A549 (cell line): ENCODE data around the gene NID2. TPM values are rescaled to one million over a fixed set of nuclear protein-coding genes. Genes with fewer than 3 reads are reported as not detected.

Source experiments
- ATAC-seq, 2 experiments: fragments of 200-7000 bp in 1 of 2; fragments of >200 bp in 1 of 2; cut with Nextera tagmentation in 1 of 2; cut with Tn5 transposase in 1 of 2; 3 replicates each; pipeline versions ENCODE4 v1.8.0 to v1.9.1; 2018 to 2020; ENCODE audit warnings: mild to moderate bottlenecking in 1 of 2, moderate library complexity in 1 of 2
- CTCF ChIA-PET: fragments of 300-600 bp; sonication (Branson Sonifier 250); formaldehyde crosslinking; extraction: SDS; loops from one replicate; lab custom pipeline; 2021; ENCODE audit warnings: antibody characterized with exemption, inconsistent platforms; lab: Yijun Ruan, JAX
- POLR2A ChIA-PET: fragments of 350-600 bp; formaldehyde crosslinking; extraction: SDS; loops from one replicate; lab custom pipeline; 2021; ENCODE audit warnings: antibody characterized with exemption, inconsistent platforms; lab: Yijun Ruan, JAX
- DNase-seq, 2 experiments: peaks; one replicate each; pipeline versions ENCODE4 v3.0.0 to v3.0.0-alpha.2; 2011 to 2016; ENCODE audit warnings: low read depth in 1 of 2, low spot score in 1 of 2
- FAIRE-seq: peaks from 2 replicates; lab custom pipeline; 2011; peaks lifted over from hg19 to GRCh38; lab: Jason Lieb, UNC
- H3K27ac ChIP-seq, 2 experiments: fragments of >200 bp; sonication (Bioruptor Twin); formaldehyde crosslinking; 3 replicates each; pipeline ENCODE4 v1.5.1; 2016 to 2017
- H3K4me1 ChIP-seq: fragments of >200 bp; sonication (Bioruptor Twin); formaldehyde crosslinking; 3 replicates; pipeline ENCODE4 v1.6.1; 2016
- H3K4me2 ChIP-seq: fragments of >200 bp; sonication (Bioruptor Twin); formaldehyde crosslinking; 3 replicates; pipeline ENCODE4 v1.6.1; 2016
- H3K4me3 ChIP-seq: fragments of >200 bp; sonication (Bioruptor Twin); formaldehyde crosslinking; 3 replicates; pipeline ENCODE4 v1.5.1; 2016
- H3K9me3 ChIP-seq: fragments of >200 bp; sonication (Bioruptor Twin); formaldehyde crosslinking; 3 replicates; pipeline ENCODE4 v1.6.1; 2016
- CBX8 ChIP-seq: fragments of 200-600 bp; sonication (generic); IDR thresholded peaks from 2 replicates; pipeline ENCODE4 v1.6.1; 2016
- CHD4 ChIP-seq: fragments of 200-600 bp; sonication (generic); IDR thresholded peaks from 2 replicates; pipeline ENCODE4 v1.6.1; 2016; ENCODE audit warnings: antibody characterized with exemption, mild to moderate bottlenecking, borderline replicate concordance
- E2F6 ChIP-seq: IDR thresholded peaks from 2 replicates; pipeline ENCODE4 v1.6.1; 2012; ENCODE audit warnings: low read depth, borderline replicate concordance
- ESRRA ChIP-seq: fragments of 150-350 bp; IDR thresholded peaks from 2 replicates; pipeline ENCODE4 v1.6.1; 2014; ENCODE audit warnings: mild to moderate bottlenecking, low read length, borderline replicate concordance
- FOSB ChIP-seq: fragments of 250-450 bp; sonication (Bioruptor Pico); IDR thresholded peaks from 2 replicates; pipeline ENCODE4 v1.5.0; 2020; ENCODE audit warnings: mild to moderate bottlenecking, moderate library complexity
- FOSL2 ChIP-seq, 2 experiments: fragments of 450-650 bp in 1 of 2; fragments of >200 bp in 1 of 2; sonication (Bioruptor Twin) in 1 of 2; formaldehyde crosslinking; IDR thresholded peaks; 2 replicates each; pipeline versions ENCODE4 v1.5.0 to v1.6.1; 2016 to 2020; ENCODE audit warnings: mild to moderate bottlenecking in 1 of 2, moderate library complexity in 1 of 2
- FOXS1 ChIP-seq: fragments of 250-450 bp; sonication (Bioruptor Pico); IDR thresholded peaks from 2 replicates; pipeline ENCODE4 v1.5.0; 2020; ENCODE audit warnings: mild to moderate bottlenecking, moderate library complexity
- HDAC2 ChIP-seq: fragments of 200-600 bp; sonication (generic); IDR thresholded peaks from 2 replicates; pipeline ENCODE4 v1.6.1; 2016
- HES2 ChIP-seq: fragments of >200 bp; sonication (Bioruptor Twin); formaldehyde crosslinking; IDR thresholded peaks from 2 replicates; pipeline ENCODE4 v1.6.1; 2016
- HMGXB4 ChIP-seq: fragments of 250-450 bp; sonication (Bioruptor Pico); IDR thresholded peaks from 2 replicates; pipeline ENCODE4 v1.5.0; 2021; ENCODE audit warnings: mild to moderate bottlenecking, moderate library complexity, borderline replicate concordance
- JUN ChIP-seq, 2 experiments: fragments of >200 bp; sonication (Bioruptor Twin); formaldehyde crosslinking; IDR thresholded peaks; 2 replicates in 1 of 2; 3 replicates in 1 of 2; pipeline ENCODE4 v1.6.1; 2016 to 2017
- KDM1A ChIP-seq: fragments of 200-600 bp; sonication (generic); IDR thresholded peaks from 2 replicates; pipeline ENCODE4 v1.6.1; 2016; ENCODE audit warnings: low read depth, mild to moderate bottlenecking
- MAFK ChIP-seq: fragments of 450-650 bp; IDR thresholded peaks from 2 replicates; pipeline ENCODE4 v1.6.1; 2014; ENCODE audit not compliant: partially characterized antibody
- MAX ChIP-seq: IDR thresholded peaks from 2 replicates; pipeline ENCODE4 v1.6.1; 2012
- MAZ ChIP-seq: fragments of 150-350 bp; IDR thresholded peaks from 2 replicates; pipeline ENCODE4 v1.6.1; 2014; ENCODE audit warnings: antibody characterized with exemption, low read depth, low read length, borderline replicate concordance
- NFE2L2 ChIP-seq: fragments of 150-350 bp; conservative IDR thresholded peaks from 2 replicates; pipeline ENCODE4 v1.6.1; 2014; ENCODE audit warnings: low read length
- PHF8 ChIP-seq: fragments of 200-600 bp; sonication (generic); IDR thresholded peaks from 2 replicates; pipeline ENCODE4 v1.6.1; 2016; ENCODE audit warnings: low read depth, mild to moderate bottlenecking, antibody characterized with exemption, moderate library complexity, borderline replicate concordance
- POLR2AphosphoS2 ChIP-seq: conservative IDR thresholded peaks from 2 replicates; pipeline ENCODE4 v1.6.1; 2012; ENCODE audit warnings: low read length, improper control_type of control experiment, inconsistent platforms
- REST ChIP-seq: fragments of 200-600 bp; sonication (generic); IDR thresholded peaks from 2 replicates; pipeline ENCODE4 v1.6.1; 2016; ENCODE audit warnings: antibody characterized with exemption, mild to moderate bottlenecking, moderate library complexity
- RNF2 ChIP-seq: fragments of 200-600 bp; sonication (generic); IDR thresholded peaks from 2 replicates; pipeline ENCODE4 v1.6.1; 2016; ENCODE audit warnings: low read depth, mild to moderate bottlenecking, antibody characterized with exemption, moderate library complexity, borderline replicate concordance
- SREBF2 ChIP-seq: fragments of 450-650 bp; IDR thresholded peaks from 2 replicates; pipeline ENCODE4 v1.6.1; 2014; ENCODE audit warnings: mild to moderate bottlenecking, moderate library complexity
- TFCP2L1 ChIP-seq: fragments of 250-450 bp; sonication (Bioruptor Pico); IDR thresholded peaks from 2 replicates; pipeline ENCODE4 v1.5.0; 2021; ENCODE audit warnings: mild to moderate bottlenecking
- ZFP36 ChIP-seq: fragments of 450-650 bp; IDR thresholded peaks from 2 replicates; pipeline ENCODE4 v1.6.1; 2014; ENCODE audit warnings: borderline replicate concordance; ENCODE audit not compliant: partially characterized antibody
- ZNF302 ChIP-seq: fragments of 250-450 bp; sonication (Bioruptor Pico); IDR thresholded peaks from 2 replicates; pipeline ENCODE4 v1.9.0; 2021; ENCODE audit warnings: inconsistent platforms, mild to moderate bottlenecking, moderate library complexity
- WGBS: methylation state at CpG from one replicate; pipeline ENCODE4 v1.1.6; 2017; ENCODE audit errors: missing lambda C conversion rate; 5-methylcytosine and 5-hydroxymethylcytosine counted together
- polyA minus RNA-seq: library from RNA; depleted of rRNA, polyadenylated mRNA; stranded (reverse); fragments of >200 nt; gene quantifications from 2 replicates; pipeline ENCODE4 v1.2.3, GENCODE V29; 2011; rRNA and poly(A)+ RNA removed
- polyA plus RNA-seq, 4 experiments: library from polyadenylated mRNA; depleted of rRNA in 3 of 4; stranded (reverse); fragments of >200 nt; fragmentation: RNase III in 1 of 4; extraction: RNeasy Plus Mini Kit Qiagen cat#74134 plus additional on column Dnase treatment in 1 of 4; gene quantifications; 2 replicates in 3 of 4; 3 replicates in 1 of 4; pipeline ENCODE4 v1.2.3, GENCODE V29; 2011 to 2017

Gene NID2
- polyA plus RNA-seq (2011; rRNA removed) = 7.3 and 10.3 TPM in 2 replicates
- polyA plus RNA-seq (2012; cell fraction: cytosol; rRNA removed) = 1.8 and 2.0 TPM in 2 replicates
- 7.0 and 7.2 TPM in 2 replicates for polyA plus RNA-seq (2012; cell fraction: nucleus; rRNA removed)
- polyA plus RNA-seq (2017; fragmentation: RNase III; extraction: RNeasy Plus Mini Kit Qiagen cat#74134 plus additional on column Dnase treatment) = 18.9 to 23.3 TPM (median 20.6 TPM) in 3 replicates
- 7.8 and 7.9 TPM in 2 replicates for polyA minus RNA-seq

GRCh38 chr14:52068615-52069306 lies at the start of gene NID2:
TSS of gene NID2 (minus strand) at chr14:52069059. CDS start at chr14:52068994, 65 bp downstream.
- H3K4me2 ChIP-seq = peak within 1 kb of the TSS; percentile 90
- peak within 1 kb of the TSS; percentile 64 for H3K4me3 ChIP-seq
- 2% methylated on average over 30 of the region's 57 CpGs for WGBS
- no peak for TF ChIP-seq HES2
- no peak for TF ChIP-seq NFE2L2
- no peak for TF ChIP-seq HDAC2
- peak; percentile 27; the same call in 1 of the 2 replicates for TF ChIP-seq MAX
- TF ChIP-seq ZFP36 = no peak
- TF ChIP-seq PHF8 = no peak
- TF ChIP-seq REST = no peak
- TF ChIP-seq MAZ = no peak
- TF ChIP-seq FOSB = no peak
- no peak for TF ChIP-seq TFCP2L1
- no peak for TF ChIP-seq CHD4
- TF ChIP-seq RNF2 = peak; percentile 48; the same call in 1 of the 2 replicates
- no peak for TF ChIP-seq HMGXB4 (CRISPR knock-in tag)
- TF ChIP-seq MAFK = no peak
- no peak for TF ChIP-seq KDM1A
- 0 out of 2 replicates have a peak, but pooled peaks have one; percentile 6 for TF ChIP-seq E2F6
- no peak for TF ChIP-seq SREBF2
- TF ChIP-seq FOXS1 = no peak
- no peak for TF ChIP-seq ZNF302 (CRISPR knock-in tag)
- TF ChIP-seq CBX8 = no peak; the same call in 1 of the 2 replicates
- no peak for TF ChIP-seq ESRRA
- TF ChIP-seq POLR2AphosphoS2 = no peak
- TF ChIP-seq JUN (IDR thresholded peaks at IDR 0.05) = no peak
- TF ChIP-seq FOSL2 (IDR thresholded peaks at IDR 0.05) = no peak
- no peak for TF ChIP-seq FOSL2 (CRISPR knock-in tag; IDR thresholded peaks at IDR 0.05)
- POLR2A ChIA-PET = interaction anchor here (1.3 kb wide), 2 partner anchors 9 to 12 kb away, joined by 5 read pairs; no protein-coding TSS in a partner anchor
- H3K27ac ChIP-seq = peak within 1 kb of the TSS; percentile 60 to 82
- ATAC-seq (peak; percentile 89 to 96), DNase-seq (peak; percentile 77 to 79), FAIRE-seq (no peak)
- CTCF ChIA-PET = interaction anchor here (0.9 to 4.9 kb wide), 9 partner anchors 8 to 359 kb away, joined by 3 to 39 read pairs (median 5); no protein-coding TSS in a partner anchor
- H3K9me3 ChIP-seq = no peaks in the 10 kb centered on the region
- H3K4me1 ChIP-seq = 0 out of 3 replicates have a peak, but pooled peaks cover 5% of the 10 kb centered on the region
